ENCODE data around the gene OR5B12. TPM values are rescaled to one million over a fixed set of nuclear protein-coding genes. Genes with fewer than 3 reads are reported as not detected.

OR5B12 gene
- total RNA-seq, 1 donor from 2014 or later: not detected

Other genes starting within 250 kb of the OR5B12 start
- gene OR1S2, start 238.1 kb downstream of the OR5B12 start, total RNA-seq: not detected
- not detected for gene OR1S1, start 229.5 kb downstream of the OR5B12 start, total RNA-seq
- gene OR10Q1, start 213.3 kb downstream of the OR5B12 start, total RNA-seq: not detected
- not detected for gene OR10W1, start 174.0 kb downstream of the OR5B12 start, total RNA-seq
- not detected for gene OR5B17, start 83.2 kb downstream of the OR5B12 start, total RNA-seq
- not detected for gene OR5B3, start 35.4 kb downstream of the OR5B12 start, total RNA-seq
- not detected for gene OR5B2, start 14.1 kb downstream of the OR5B12 start, total RNA-seq
- gene OR5B21, start 65.9 kb upstream of the OR5B12 start, total RNA-seq: not detected
- 2.4 TPM for gene LPXN, start 133.6 kb upstream of the OR5B12 start, total RNA-seq
- gene ZFP91, start 136.8 kb upstream of the OR5B12 start, total RNA-seq: 47.3 TPM
- gene CNTF, start 180.4 kb upstream of the OR5B12 start, total RNA-seq: 1.2 TPM